Gastroesophageal sphincter (tissue), 4 donors: Measurements from ENCODE around the gene UQCC3. TPM values are rescaled to one million over a fixed set of nuclear protein-coding genes. Genes with fewer than 3 reads are reported as not detected.
"Not testable (repeated sequence)": the region's sequence is repeated elsewhere in the genome, so short reads cannot be mapped to it uniquely, and the experiment has no call there.

ENCODE experiments used
- ATAC-seq: fragments of 150-250 bp; one replicate; pipeline ENCODE4 v1.9.1; 2016; ENCODE audit warnings: mild to moderate bottlenecking, moderate library complexity
- H3K27ac ChIP-seq, 4 donors: fragments of 200-600 bp; sonication (generic) in 3 of 4; 1 replicate in 3 of 4; 2 replicates in 1 of 4; pipeline ENCODE4 v1.5.1; 2016 to 2019
- H3K27me3 ChIP-seq: fragments of 200-600 bp; sonication (generic); one replicate; pipeline ENCODE4 v1.5.1; 2019
- H3K36me3 ChIP-seq, 2 donors: fragments of 200-600 bp; sonication (generic); one replicate each; pipeline ENCODE4 v1.5.1; 2019; ENCODE audit warnings: control low read depth in 1 of 2
- H3K4me1 ChIP-seq, 3 donors: fragments of 200-600 bp; sonication (generic); 1 replicate in 2 of 3; 2 replicates in 1 of 3; pipeline ENCODE4 v1.5.1; 2016 to 2019; ENCODE audit warnings: control low read depth in 2 of 3
- H3K4me3 ChIP-seq, 2 donors: fragments of 200-600 bp; sonication (generic); one replicate each; pipeline ENCODE4 v1.5.1; 2019; ENCODE audit warnings: mild to moderate bottlenecking in 1 of 2, moderate library complexity in 1 of 2
- H3K9me3 ChIP-seq, 3 donors: fragments of 200-600 bp; sonication (generic); one replicate each; pipeline ENCODE4 v1.5.1; 2017 to 2019; ENCODE audit warnings: control low read depth in 2 of 3
- EP300 ChIP-seq: sonication (generic); formaldehyde crosslinking; IDR thresholded peaks from one replicate; pipeline ENCODE4 v1.6.1; 2017; ENCODE audit warnings: antibody characterized with exemption, mild to moderate bottlenecking
- POLR2A ChIP-seq, 2 donors: fragments of 450-650 bp; IDR thresholded peaks; one replicate each; pipeline ENCODE4 v1.6.1; 2017; ENCODE audit warnings: antibody characterized with exemption in 2 of 2, mild to moderate bottlenecking in 2 of 2, moderate library complexity in 1 of 2
- POLR2AphosphoS5 ChIP-seq: sonication (generic); formaldehyde crosslinking; IDR thresholded peaks from one replicate; pipeline ENCODE4 v1.6.1; 2017; ENCODE audit warnings: antibody characterized with exemption
- WGBS, 2 donors: methylation state at CpG; one replicate each; pipeline ENCODE4 v1.1.5; 2018; ENCODE audit warnings: low coverage in 1 of 2; 5-methylcytosine and 5-hydroxymethylcytosine counted together
- total RNA-seq, 4 donors: library from RNA; depleted of rRNA; stranded (reverse); fragments of >200 nt; gene quantifications; one replicate each; pipeline ENCODE4 v1.1.0, GENCODE V29; 2016
- TF ChIP-seq, protein P1 (sequence below), 4 experiments: fragments of 200-600 bp in 2 of 4; fragments of 450-650 bp in 2 of 4; sonication (generic) in 1 of 4; IDR thresholded peaks; one replicate each; pipeline ENCODE4 v1.5.1; 2017 to 2019; ENCODE audit warnings: antibody characterized with exemption in 4 of 4, mild to moderate bottlenecking in 2 of 4, moderate library complexity in 2 of 4

The UQCC3 gene
- total RNA-seq, 4 donors from 2014 or later, result 7.3 to 10.1 (median 8.4) TPM

- no peak for ATAC-seq
- peaks cover 5 to 78% (median 32%) of the 10 kb centered on the region in 3 donors for H3K4me1 ChIP-seq
- no peaks in the 10 kb centered on the region for H3K27me3 ChIP-seq
- no peaks in the 10 kb centered on the region for H3K9me3 ChIP-seq
- peaks cover 0 to 24% of the 10 kb centered on the region in 2 donors for H3K36me3 ChIP-seq
- no peak overlapping the region for H3K4me3 ChIP-seq
- no peak for TF ChIP-seq EP300
- H3K27ac ChIP-seq, result peak overlapping the region in 1 of 4 donors; percentile 91
- 74 to 81% methylated on average over 3 of the region's 4 CpGs for WGBS, 2 donors
Measured at GRCh38 chr11:62669420-62670161, 1.9 kb upstream of the UQCC3 start.

GRCh38 chr11:62671236-62671607 is 251 bp upstream of the UQCC3 start:
- no peaks in the 10 kb centered on the region for H3K9me3 ChIP-seq
- peaks cover 0 to 41% of the 10 kb centered on the region in 2 donors for H3K36me3 ChIP-seq
- H3K27ac ChIP-seq, result peak overlapping the region; percentile 24 to 91 (median 88)
- peak; percentile 45 for ATAC-seq
- H3K4me3 ChIP-seq, result peak overlapping the region; percentile 48 to 80
- peaks cover 5 to 74% (median 30%) of the 10 kb centered on the region in 3 donors for H3K4me1 ChIP-seq
- H3K27me3 ChIP-seq, result no peaks in the 10 kb centered on the region
- TF ChIP-seq, protein P1, sequence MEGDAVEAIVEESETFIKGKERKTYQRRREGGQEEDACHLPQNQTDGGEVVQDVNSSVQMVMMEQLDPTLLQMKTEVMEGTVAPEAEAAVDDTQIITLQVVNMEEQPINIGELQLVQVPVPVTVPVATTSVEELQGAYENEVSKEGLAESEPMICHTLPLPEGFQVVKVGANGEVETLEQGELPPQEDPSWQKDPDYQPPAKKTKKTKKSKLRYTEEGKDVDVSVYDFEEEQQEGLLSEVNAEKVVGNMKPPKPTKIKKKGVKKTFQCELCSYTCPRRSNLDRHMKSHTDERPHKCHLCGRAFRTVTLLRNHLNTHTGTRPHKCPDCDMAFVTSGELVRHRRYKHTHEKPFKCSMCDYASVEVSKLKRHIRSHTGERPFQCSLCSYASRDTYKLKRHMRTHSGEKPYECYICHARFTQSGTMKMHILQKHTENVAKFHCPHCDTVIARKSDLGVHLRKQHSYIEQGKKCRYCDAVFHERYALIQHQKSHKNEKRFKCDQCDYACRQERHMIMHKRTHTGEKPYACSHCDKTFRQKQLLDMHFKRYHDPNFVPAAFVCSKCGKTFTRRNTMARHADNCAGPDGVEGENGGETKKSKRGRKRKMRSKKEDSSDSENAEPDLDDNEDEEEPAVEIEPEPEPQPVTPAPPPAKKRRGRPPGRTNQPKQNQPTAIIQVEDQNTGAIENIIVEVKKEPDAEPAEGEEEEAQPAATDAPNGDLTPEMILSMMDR (IDR thresholded peaks at IDR 0.05), result no peak
- TF ChIP-seq EP300 (no peak), POLR2A (IDR thresholded peaks at IDR 0.05) (no peak), POLR2AphosphoS5 (no peak)
- 0 to 2% methylated on average over 1 to 8 of the region's 17 CpGs for whole genome bisulfite sequencing, 2 donors

DNA sequence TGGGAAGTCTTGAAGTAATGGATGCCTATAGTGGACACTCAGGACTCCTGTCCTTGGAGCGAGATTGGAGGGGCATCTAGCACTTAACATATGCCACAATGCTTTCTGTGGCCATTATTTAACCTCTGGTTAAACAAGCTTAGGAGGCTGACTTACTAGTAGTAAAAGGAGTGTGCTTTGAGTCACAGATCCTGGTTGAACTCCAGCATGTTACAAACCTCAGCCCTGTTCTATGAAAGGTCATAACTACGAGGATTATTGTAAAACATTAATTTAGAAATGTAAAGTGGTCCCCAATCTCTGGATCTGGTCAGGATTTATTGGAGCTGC is 1.7 kb downstream of the UQCC3 start:
- 50 to 82% methylated on average over 1 to 2 of the region's 2 CpGs for WGBS, 2 donors
- TF ChIP-seq EP300 (no peak), POLR2A (IDR thresholded peaks at IDR 0.05) (no peak), POLR2AphosphoS5 (no peak)
- TF ChIP-seq, protein P1 (IDR thresholded peaks at IDR 0.05), result no peak
- Histone ChIP-seq H3K4me1 (peaks cover 0 to 73% (median 19%) of the 10 kb centered on the region in 3 donors), H3K27me3 (no peaks in the 10 kb centered on the region), H3K27ac (peak overlapping the region in 2 of 4 donors; percentile 86 to 91), H3K9me3 (no peaks in the 10 kb centered on the region), H3K36me3 (peaks cover 0 to 51% of the 10 kb centered on the region in 2 donors), H3K4me3 (no peak overlapping the region)
- ATAC-seq, result no peak

DNA sequence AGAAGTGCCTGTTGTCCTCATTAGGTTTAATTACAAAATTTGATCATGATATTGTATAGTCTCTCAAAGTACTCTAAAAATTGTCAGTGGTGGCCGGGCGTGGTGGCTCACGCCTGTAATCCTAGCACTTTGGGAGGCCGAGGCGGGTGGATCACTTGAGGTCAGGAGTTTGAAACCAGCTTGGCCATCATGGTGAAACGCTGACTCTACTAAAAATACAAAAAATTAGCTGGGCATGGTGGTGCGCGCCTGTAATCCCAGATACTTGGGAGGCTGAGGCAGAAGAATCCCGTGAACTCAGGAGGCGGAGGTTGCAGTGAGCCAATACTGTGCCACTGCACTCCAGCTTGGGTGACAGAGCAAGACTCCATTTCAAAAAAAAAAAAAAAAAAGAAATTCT is 3.9 kb downstream of the UQCC3 start:
- not testable (repeated sequence) for ATAC-seq, H3K27me3 ChIP-seq

GRCh38 chr11:62676698-62677097 is 5.2 kb downstream of the UQCC3 start:
- Histone ChIP-seq H3K36me3 (peaks cover 0 to 51% of the 10 kb centered on the region in 2 donors), H3K9me3 (no peaks in the 10 kb centered on the region), H3K27ac (no peak overlapping the region), H3K4me1 (peaks cover 0 to 76% (median 24%) of the 10 kb centered on the region in 3 donors), H3K4me3 (no peak overlapping the region), H3K27me3 (no peaks in the 10 kb centered on the region)
- no peak for TF ChIP-seq POLR2AphosphoS5
- TF ChIP-seq, protein P1 (IDR thresholded peaks at IDR 0.05), result no peak
- no peak for TF ChIP-seq POLR2A (IDR thresholded peaks at IDR 0.05)
- 40% methylated on average over 3 of the region's 6 CpGs; no CpG with 5 or more reads in 1 of the 2 donors for WGBS, 2 donors
- ATAC-seq, result no peak

More for the DNA sequence above, 3.9 kb downstream of the UQCC3 start:
- 91% methylated on average over 4 of the region's 10 CpGs; no CpG with 5 or more reads in 1 of the 2 donors for WGBS, 2 donors
- H3K36me3 ChIP-seq, result peaks cover 0 to 51% of the 10 kb centered on the region in 2 donors
- peaks cover 0 to 75% (median 29%) of the 10 kb centered on the region in 3 donors for H3K4me1 ChIP-seq
- not testable (repeated sequence) for H3K27ac ChIP-seq, H3K9me3 ChIP-seq, H3K4me3 ChIP-seq

GRCh38 chr11:62677156-62677555 is 5.7 kb downstream of the UQCC3 start:
- no peak for ATAC-seq
- Histone ChIP-seq H3K4me3 (no peak overlapping the region), H3K27ac (no peak overlapping the region), H3K4me1 (peaks cover 0 to 72% (median 24%) of the 10 kb centered on the region in 3 donors), H3K9me3 (no peaks in the 10 kb centered on the region), H3K36me3 (peaks cover 0 to 51% of the 10 kb centered on the region in 2 donors), H3K27me3 (no peaks in the 10 kb centered on the region)
- 41 to 73% methylated on average over 4 to 5 of the region's 6 CpGs for WGBS, 2 donors
- TF ChIP-seq, protein P1 (IDR thresholded peaks at IDR 0.05), result no peak
- no peak for TF ChIP-seq EP300
- TF ChIP-seq POLR2AphosphoS5, result no peak
- TF ChIP-seq POLR2A (IDR thresholded peaks at IDR 0.05), result no peak
